Measurements from ENCODE around the gene G3BP1.
"Not testable (repeated sequence)": the region's sequence is repeated elsewhere in the genome, so short reads cannot be mapped to it uniquely, and the experiment has no call there.

G3BP1 gene

DNA sequence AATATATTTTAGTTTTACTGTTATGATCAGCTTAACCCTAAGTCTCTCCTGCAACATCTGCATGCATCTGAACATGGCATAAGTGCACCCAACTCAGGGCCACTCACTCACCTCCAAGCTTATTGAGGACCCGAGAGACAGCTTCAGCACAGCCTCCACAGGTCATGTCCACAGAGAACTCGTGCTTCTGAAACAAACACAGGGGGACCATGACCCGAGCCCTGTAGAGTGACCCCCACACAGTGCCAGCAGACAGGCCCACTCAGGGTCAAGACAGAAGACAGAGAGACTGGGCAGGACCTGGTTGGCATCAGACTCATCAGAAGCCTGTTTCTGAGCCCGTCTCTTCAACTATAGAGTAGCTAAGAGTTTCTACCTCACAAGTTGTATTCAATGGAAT is 20.2 kb upstream of the G3BP1 start:
- DNase-seq, result no peak

DNA sequence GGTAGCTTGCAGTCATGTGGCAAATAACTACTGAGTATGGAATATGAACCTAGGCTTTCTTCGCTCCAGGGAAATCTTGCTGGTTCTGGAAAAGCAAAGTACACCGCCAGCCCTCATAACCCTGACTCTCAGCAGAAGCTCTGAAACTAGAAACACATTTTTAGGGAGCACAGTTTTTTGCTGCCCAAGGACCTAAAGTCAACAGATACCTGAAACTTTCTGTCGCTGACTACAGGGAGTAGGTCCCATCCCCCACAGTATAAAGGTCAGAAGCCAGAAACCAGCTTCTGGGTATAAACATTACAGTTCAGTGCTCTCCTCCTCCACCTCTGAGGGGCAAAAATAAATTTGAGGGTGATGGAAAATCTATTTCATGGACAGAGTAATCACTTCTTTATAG is 16.4 kb upstream of the G3BP1 start:
- no peak for DNase-seq

- peak in 4 of 51 donors; percentile 30 to 48 (median 42) for DNase-seq
Measured at GRCh38 chr5:151757233-151758140, 14.3 kb upstream of the G3BP1 start.

DNA sequence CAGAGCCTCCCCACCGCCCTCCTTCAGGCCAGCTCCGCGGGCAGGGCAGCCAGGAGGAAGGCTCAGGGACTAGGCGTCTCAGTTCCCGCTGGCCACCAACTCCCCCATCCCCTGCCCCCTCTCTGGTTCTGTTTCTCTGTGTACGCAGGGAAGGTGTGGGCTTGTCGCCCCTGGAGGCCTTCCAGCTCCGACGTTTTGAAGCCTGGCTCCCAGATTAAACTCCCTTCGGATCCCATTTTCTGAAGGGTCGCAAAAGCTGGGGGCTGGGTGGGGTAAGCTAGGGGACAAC is 13.7 kb upstream of the G3BP1 start:
- peak in 13 of 51 donors; percentile 35 to 72 (median 55) for DNase-seq

DNA sequence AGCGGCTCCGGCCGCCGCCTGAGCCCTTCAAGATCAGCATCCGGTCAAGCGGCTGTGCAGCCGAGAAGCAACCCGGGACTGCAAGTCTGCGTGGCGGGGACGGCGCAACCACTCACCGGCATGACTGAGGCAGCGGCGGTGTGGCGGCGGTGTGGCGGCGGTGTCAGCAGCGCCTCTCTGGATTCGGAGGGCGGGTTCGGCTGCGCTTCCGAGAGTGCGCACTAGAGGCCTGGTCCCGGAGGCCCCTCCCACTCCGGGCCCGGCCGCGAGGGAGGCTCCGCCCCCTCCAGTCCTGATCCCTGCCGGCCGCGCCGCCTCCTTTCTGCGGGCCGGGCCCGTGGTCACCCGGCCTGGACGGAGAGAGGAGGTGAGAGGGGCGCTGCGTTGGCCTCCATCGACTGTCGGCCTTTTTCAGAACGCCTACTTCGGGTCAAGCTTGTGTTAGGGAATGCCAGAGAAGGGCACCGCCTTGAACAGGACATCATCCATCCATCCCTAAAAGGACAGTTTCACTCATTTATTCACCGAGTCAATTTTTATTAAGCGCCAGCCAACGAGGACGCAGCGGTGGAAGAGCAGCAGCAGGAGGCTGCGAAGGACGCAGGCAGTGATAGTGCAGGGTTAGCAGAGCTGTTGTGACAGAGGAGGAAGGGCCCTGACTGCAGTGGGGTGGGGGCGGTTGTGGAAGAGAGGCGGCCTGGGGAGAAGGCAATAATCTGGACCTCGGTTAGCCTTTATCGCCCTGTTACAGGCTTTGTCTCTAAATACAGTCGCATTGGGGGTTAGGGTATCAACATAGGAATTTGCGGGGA is 13.1 kb upstream of the G3BP1 start, which contains the start of gene ATOX1:
Gene ATOX1, minus strand, starts transcription at position 202 of the 812 bp plus-strand sequence. Its CDS starts 80 bp downstream, at position 122.
- DNase-seq, result peak; percentile 27 to 96 (median 88)

DNA sequence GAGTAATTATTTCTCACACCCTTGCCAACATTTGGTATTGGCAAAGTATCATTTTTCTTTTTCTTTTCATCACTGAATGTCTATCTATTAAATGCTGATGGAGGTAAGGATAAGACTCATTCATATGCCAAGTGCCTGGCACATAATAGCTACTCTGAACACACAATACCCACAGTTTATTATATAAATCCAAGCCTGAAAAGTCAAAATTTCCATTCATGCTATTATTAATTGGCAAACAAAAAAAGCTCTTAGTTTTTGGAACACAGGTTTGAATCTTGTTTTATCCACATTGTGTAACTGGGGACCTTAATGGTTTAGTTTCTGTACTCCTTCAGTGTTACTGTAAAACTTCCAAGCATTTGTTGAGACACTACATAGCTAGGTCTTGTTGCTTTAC is 7.0 kb upstream of the G3BP1 start:
- no peak for DNase-seq

GRCh38 chr5:151766975-151767374 is 4.8 kb upstream of the G3BP1 start:
- no peak for DNase-seq

DNA sequence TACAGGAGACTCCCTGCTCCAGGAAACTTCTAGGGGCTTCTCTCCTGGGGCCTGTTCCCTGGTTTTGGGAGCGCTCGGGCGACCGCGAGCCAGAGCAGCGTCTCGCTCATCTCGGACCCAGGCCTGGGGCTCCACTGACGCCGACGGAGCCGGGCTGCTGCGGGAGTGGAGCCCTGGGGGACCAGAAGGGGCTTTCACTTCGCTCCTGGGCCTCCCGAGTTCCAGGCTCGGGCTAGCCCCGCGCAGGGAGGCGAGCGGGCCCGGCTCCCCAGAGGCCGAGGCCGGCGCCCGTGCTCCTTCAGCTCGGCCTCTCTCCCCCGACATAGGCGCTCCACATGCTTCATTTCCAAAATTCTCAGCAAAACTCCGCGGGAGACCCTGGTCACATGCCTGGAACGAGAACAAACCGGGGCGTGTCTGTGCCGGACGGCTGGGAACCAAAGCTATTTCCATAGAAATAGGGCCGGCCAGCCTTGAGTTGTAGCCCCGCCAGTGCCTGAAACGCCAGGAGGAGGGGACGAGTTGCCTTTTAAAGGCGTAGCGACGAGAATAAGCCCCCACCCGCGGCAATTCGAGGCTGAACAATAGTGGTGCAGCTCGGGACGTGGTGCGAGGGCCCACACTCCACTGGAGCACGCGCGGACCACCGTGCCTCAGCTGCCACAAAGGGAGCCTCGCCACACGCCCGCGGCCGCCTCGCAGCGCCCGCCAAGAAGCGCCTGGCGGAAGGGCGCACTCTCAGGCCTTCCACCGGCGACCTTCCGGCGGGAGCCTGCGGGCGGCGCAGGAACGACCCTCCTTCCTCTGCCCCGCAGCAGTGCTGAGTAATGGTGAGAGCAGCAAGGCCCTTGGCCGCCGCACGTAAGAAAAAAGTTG is 1.1 kb upstream of the G3BP1 start:
- DNase-seq, result peak in 49 of 51 donors; percentile 34 to 88 (median 67)

DNA sequence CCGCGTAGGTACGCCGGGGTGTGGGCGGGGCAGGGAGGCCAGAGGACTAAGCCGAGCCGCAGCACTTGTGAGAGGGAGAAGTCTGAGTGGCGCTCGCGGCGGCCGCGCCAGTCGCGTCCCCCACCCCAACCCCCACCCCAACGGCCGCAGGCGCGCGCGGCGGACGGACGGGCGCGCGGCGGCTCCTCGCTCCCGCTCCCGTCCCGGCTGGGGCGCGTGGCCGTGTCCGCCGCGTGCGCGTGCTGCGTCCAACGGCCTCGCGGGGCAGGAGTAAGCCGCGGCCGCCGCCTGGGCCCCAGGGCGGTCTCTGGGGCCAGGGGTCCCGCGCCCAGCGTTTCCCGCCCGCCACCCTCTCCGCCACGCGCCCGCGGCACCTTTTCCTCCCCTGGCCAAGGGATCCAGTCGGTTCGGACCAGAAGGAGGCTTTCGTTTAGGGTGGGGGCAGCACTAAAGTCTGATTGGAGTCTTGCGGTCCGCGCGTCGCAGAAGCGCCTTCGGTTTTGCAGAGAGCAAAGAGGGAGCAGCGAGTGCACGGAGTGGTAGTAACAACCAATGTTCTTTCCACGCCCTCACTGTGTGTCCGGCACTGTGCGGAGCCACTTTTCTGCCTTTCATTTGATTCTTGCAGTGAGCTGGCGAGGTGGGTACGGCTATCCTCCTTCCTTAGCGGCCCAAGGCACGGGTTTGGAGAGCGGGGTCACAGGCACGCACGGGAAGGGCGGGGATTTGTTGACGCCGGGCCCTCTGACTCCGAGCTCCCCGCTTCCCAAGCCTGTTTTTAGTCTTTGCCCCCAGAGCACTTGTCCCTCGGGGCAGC is 483 bp downstream of the G3BP1 start:
- peak in 30 of 51 donors; percentile 11 to 88 (median 53) for DNase-seq

GRCh38 chr5:151772846-151773561 is 1.2 kb downstream of the G3BP1 start:
- DNase-seq, result peak in 3 of 51 donors; percentile 20 to 53 (median 45)

GRCh38 chr5:151773951-151774350 is 2.2 kb downstream of the G3BP1 start:
- no peak for DNase-seq

DNA sequence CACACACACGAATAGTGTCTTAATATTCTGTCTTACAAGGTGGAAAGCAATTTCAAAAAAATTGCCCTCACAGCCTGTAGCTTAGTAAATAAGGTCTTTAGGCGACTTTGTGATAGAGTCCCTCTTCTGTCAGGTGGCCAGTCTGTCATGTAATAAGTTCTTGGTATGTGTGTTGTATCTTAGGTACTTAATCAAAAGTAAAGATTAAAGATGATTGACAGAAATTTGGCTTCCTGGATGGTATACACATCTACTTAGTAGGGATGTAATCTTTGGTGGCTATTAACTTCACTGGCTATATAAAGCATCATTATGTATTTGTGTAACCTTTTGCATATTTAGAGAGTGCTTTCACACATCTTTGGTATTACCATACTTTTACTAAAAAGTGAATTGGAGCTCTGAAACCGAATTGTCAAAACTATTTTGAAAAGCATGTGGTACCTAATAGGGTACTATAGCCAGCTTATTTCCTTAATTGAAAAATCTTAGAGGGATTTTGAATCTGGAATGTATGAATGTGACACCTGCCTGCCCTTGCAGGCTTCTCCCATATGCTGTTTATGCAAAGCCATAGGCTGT is 3.4 kb downstream of the G3BP1 start:
- no peak for DNase-seq

DNA sequence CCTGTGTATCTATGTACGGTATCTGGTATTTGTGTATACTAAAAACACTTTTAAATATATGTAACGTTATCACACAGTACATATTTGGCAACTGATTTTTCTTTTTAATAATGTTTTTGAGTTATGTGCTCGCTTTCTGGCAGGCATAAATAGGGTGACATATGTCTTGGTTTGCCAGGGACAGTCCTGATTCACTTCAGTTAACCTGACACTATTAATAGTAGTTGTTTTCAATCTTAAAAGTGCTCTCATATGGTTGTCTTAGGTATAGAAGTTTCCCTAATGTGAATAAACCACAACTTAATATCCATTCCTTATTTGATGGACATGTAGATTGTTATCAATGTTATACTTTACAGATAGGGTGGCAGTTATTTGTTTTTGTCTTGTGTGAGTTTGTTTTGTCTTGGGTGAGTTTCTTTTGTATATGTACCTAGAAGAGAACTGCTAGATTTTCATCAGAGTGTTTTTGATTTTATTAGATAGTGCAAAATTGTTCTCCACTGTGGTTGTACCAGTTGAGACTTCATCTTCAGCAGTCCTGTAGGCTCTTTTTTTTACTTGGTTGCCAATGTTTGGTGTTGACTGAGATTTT is 7.9 kb downstream of the G3BP1 start:
- DNase-seq, result no peak

DNA sequence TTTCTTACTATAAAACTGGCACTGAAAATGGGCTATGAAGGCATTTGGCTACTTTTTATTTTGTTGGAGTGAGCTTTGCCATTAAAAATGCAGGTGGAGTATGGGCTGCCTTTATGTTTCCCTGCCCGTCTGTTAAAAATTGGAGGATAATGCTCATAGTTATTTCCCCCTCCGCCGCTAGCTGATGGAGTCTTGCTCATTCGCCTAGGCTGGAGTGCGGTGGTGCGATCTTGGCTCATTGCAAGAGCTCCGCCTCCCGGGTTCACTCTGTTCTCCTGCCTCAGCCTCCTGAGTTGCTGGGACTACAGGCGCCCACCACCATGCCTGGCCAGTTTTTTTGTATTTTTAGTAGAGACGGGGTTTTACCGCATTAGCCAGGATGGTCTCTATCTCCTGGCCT is 8.6 kb downstream of the G3BP1 start:
- no peak for DNase-seq

- DNase-seq, result no peak
Measured at GRCh38 chr5:151781201-151781600, 9.4 kb downstream of the G3BP1 start.

GRCh38 chr5:151783664-151784063 is 11.9 kb downstream of the G3BP1 start:
- not testable (repeated sequence) for DNase-seq

GRCh38 chr5:151784141-151784540 is 12.4 kb downstream of the G3BP1 start:
- DNase-seq, result no peak

GRCh38 chr5:151786468-151786867 is 14.7 kb downstream of the G3BP1 start:
- no peak for DNase-seq

DNA sequence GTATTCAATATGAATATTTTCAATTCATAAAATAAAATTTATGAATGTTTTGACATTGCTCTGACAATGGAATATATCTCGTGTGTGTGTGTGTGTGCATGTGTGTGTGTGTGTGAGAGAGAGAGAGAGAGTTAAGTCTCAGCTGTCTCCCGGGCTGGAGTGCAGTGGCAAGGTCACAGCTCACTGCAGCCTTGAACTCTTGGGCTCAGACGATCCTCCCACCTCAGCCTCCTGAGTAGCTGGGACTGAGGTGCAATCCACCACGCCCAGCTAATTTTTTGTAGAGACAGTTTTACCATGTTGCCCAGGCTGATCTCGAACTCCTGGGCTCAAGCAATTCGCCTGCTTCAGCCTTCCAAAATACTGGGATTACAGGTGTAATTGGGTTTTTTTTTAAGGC is 16.1 kb downstream of the G3BP1 start:
- no peak for DNase-seq

All from hypothalamus (tissue), 51 donors.